ENCODE results near the gene SEPSECS.
"Not testable (repeated sequence)": the region's sequence is repeated elsewhere in the genome, so short reads cannot be mapped to it uniquely, and the experiment has no call there.

The SEPSECS gene

DNA sequence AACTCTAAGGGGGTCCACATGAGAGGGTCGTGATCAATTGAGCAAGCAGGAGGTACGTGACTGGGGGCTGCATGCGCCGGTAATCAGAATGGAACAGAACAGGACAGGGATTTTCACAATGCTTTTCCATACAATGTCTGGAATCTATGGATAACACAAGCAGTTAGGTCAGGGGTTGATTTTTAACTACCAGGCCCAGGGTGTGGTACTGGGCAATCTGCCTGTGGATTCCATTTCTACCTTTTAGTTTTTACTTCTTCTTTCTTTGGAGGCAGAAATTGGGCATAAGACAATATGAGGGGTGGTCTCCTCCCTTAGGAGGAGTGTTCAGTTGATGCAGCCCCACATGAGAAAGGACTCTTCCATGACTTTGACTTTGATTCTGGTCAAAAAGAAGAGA lies 76.8 kb downstream of the SEPSECS start:
- DNase-seq (ENCODE audit: low spot score) = not testable (repeated sequence)

DNA sequence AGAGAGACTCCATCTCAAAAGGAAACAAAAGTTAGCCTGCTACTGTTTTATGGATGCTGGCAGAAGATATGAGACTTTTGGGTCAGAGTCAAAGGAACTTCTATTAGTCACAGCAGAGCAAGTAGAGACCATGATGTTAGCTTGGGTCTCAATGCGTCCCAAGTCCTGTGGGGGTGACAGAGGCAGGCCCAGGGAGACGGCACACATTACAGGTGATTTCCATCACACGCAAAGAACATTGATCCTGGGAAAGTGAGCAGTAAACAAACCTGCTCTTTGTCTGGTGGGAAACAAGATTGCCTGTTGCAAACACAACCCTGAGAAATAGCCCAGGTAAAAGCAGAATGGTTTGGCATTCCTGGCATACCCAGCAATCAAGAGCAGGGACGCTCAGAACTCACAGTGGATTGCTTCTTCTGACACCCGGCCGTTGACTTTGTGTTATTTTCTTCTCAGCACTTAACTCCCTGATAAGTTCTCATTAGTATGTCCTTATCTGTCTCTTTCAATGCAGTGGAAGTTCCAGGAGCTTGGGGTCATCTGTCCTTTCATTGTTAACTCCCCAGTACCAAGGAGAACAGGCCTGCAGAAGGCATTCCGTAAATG lies 78.3 kb downstream of the SEPSECS start:
- DNase-seq (ENCODE audit: low spot score) = no peak

DNA sequence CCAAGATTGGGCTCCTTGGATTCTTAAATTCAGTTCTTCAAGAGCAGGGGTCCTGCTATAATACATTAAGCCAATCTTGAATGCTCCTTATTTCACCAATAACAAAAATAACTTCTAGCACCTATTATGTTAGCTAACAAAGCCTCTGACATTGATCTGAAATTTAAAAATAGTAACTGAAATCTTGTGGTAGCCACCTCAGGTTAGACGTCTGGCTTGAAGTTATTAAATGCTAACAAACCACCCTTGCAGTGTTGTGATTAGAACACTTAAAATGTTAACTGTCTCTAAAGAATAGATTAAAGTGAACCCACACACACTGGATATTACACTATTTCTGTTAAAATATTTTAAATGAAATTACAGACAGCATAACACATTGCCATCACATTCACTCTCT lies 79.7 kb downstream of the SEPSECS start:
- DNase-seq (ENCODE audit: low spot score) = no peak

- DNase-seq (ENCODE audit: low spot score) = no peak
These were observed 81.7 kb downstream of the SEPSECS start for GRCh38 chr4:25078523-25078922.

DNA sequence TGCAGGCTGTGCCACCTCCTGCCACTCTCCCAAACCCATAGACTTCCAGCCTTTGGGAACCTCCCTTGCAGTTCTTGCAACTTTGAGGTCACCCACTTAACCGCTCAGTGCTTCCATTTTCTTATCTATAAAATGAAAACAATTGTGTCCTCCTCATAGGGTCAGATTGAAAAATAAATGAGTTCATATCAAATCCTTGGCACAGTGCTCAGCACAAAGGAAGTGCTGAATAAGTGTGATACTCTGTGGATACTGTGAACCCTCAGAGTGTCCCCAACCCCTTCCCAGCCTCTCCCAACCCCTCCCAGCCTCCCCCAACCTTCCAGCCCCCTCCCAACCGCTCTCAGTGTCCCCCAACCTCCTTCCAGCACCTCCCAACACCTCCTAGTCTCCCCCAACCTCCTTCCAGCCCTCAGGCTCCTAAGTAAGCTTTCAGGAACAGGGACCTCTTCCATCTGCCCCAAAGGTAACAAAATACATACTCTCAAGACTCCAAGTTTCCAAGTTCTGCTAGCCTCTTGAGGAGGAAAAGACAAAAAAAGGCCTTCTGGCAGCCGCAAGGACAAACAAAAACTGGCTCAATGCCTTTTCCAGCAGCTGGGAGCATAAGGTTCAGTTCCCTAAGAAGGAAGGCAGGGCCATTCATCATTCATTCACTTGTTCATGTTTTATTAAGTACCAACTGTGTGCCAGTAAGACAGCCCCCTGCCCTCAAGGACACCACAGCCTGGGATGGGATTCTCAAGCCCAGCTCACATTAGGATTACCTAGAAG lies 83.4 kb downstream of the SEPSECS start:
- no peak for DNase-seq (ENCODE audit: low spot score)

DNA sequence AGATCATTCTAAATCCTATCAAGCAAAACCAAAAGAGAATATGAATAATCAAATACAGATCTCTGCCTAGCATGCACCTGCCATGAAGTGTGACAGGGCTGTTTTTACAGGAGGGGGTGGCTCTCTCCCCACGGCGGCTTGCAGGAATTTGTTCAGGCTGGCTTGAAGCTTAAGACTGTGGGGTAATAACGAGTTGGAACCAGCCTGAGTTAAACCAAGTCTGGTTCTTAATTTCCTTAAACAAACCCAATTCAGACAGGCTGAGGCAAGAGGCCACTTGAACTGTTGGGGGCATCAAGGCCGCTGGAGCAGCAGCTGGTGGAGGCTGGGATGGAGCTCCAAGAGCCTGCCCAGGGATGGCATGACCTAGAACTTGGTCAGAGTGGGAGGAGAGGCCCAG lies 84.4 kb downstream of the SEPSECS start:
- no peak for DNase-seq (ENCODE audit: low spot score)

DNA sequence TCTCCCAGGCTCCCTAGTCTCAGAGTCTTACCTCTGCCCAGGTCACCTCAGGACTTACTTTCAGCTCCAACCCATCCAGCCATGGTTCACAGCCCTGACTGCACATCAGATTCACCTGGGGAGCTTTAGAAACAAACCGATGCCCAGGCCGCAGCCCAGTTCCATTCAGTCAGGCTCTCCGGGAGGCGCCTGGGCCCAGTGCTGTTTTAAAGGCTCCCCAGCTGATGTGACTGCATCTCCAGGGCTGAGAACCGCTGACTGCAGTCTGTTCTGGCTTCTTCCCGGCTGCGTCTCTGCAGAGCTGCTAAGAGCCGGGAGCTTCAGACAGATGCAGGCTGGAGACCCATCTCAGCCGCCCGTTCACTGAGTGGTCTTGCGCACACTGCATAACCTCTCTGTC lies 85.1 kb downstream of the SEPSECS start:
- DNase-seq (ENCODE audit: low spot score) = no peak

- DNase-seq (ENCODE audit: low spot score) = peak; percentile 45
These were observed 89.7 kb downstream of the SEPSECS start for GRCh38 chr4:25070545-25070944.

Measured in left forelimb (tissue), 1 donor.